ENCODE results near the gene ARL2BP.

Gene ARL2BP

DNA sequence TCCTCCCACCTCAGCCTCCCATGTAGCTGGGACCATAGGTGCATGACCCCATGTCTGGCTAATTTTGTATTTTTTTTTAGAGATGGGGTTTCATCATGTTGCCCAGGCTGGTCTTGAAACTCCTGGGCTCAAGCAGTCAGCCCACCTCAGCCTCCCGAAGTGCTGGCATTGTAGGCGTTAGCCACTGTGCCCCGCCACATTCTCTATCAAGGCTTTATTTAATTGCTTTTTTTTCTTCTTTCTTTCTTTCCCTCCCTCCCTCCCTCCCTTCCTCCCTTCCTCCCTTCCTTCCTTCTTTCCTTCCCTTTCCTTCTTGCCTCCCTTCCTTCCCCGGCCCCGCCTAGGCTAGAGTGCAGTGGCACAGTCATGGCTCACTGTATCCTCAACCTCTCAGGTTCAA is 35.3 kb upstream of the ARL2BP start:
- TF ChIP-seq, protein P1, sequence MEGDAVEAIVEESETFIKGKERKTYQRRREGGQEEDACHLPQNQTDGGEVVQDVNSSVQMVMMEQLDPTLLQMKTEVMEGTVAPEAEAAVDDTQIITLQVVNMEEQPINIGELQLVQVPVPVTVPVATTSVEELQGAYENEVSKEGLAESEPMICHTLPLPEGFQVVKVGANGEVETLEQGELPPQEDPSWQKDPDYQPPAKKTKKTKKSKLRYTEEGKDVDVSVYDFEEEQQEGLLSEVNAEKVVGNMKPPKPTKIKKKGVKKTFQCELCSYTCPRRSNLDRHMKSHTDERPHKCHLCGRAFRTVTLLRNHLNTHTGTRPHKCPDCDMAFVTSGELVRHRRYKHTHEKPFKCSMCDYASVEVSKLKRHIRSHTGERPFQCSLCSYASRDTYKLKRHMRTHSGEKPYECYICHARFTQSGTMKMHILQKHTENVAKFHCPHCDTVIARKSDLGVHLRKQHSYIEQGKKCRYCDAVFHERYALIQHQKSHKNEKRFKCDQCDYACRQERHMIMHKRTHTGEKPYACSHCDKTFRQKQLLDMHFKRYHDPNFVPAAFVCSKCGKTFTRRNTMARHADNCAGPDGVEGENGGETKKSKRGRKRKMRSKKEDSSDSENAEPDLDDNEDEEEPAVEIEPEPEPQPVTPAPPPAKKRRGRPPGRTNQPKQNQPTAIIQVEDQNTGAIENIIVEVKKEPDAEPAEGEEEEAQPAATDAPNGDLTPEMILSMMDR (IDR thresholded peaks at IDR 0.05): no peak

DNA sequence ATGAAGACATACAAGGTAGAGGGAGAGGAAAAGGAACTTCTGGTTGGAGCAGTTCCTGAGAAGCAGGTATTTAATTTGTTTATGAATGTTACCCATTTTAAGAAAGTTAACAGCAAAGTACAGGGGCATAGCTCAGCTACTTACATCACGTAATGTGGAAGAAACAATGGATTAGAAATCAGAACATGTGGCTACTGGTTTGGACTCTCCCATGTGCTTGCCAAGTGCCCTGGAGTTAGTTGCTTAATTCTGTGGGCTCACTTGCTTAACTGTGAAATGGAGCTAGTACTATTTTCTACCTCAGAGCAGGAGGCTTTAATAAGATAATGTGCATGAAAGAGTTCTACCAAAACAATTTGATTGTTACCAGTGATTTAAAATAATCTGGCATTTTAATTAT is 31.6 kb upstream of the ARL2BP start:
- TF ChIP-seq, protein P1 (IDR thresholded peaks at IDR 0.05): no peak

DNA sequence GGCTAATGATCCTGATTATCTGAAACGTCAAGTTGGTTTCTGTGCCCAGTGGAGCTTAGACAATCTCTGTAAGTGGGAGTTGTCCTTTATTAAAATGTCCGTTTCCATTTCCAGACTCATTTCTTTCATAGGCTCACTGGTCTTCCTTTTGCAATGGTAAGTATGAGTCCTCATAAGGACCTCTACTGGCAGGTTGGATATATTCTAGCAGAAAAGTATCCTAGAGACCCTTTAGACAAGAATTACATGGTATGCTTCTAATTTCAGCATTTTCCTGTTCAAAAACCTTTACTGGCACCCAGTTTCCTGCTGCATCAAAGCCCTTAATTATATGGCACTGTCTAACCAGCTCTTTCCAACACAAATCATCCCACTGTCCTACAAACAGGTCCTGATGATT is 28.1 kb upstream of the ARL2BP start:
- TF ChIP-seq, protein P1 (IDR thresholded peaks at IDR 0.05): no peak

DNA sequence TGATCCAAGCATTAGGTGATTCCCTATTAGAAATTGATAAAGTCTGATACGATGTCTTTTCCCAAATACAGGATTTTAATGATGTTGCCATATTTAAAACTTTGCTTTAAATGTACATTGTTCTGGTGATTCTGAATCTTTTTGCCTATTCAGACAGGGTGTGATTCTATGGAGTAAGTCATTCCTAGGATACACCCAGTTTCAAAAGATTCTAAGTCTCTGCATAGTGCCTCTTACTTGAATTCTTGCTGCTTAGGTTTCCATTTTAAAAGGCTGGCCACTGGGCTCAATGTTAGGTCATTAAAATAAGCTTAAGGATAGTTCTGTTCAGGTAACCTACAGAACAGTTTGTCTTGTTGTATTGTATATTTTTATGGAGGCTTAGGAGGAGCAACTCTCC is 22.0 kb upstream of the ARL2BP start:
- TF ChIP-seq, protein P1 (IDR thresholded peaks at IDR 0.05): no peak

DNA sequence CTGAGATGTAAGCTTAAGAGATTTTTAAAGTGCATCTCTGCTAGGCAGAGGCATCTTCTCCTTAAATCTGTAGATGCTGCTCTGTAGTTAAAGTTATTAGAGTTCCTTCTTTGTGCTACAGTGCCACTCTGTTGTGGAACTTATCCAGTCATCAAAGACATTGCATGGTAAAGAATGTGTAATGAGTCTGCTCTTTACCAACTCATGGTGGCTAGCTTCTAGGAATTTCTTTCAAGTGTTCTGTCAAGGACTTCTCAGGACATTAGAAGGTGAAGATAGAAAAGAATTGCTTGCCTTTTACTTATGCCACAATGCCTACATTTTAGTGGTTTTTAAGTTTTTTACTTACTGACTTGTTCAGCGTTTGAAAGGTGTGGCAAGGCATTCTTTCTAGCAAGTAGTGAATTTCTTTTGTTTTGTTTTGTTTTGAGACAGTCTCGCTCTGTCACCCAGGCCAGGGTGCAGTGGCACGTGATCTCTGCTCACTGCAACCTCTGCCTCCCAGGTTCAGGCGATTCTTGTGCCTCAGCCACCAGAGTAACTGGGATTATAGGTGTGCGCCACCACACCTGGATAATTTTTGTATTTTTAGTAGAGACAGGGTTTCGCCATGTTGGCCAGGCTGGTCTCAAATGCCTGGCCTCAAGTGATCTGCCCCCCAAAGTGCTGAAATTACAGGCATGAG is 20.3 kb upstream of the ARL2BP start:
- TF ChIP-seq, protein P1 (IDR thresholded peaks at IDR 0.05): no peak

DNA sequence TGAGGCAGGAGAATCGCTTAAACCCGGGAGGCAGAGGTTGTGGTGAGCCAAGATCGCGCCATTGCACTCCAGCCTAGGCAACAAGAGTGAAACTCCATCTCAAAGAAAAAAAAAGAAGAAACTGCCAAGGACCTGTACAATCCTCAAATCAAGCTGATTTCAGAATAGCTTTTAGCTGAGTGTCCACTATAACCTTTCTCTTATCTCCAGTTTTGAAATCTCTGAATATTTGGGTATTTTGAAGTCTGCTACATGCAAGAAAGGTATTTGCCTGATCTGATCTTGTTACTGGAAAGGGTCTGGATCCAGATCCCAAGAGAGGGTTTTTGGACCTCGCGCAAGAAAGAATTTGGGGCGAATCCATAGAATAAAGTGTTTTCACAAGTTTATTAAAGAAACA is 19.1 kb upstream of the ARL2BP start:
- TF ChIP-seq, protein P1 (IDR thresholded peaks at IDR 0.05): no peak

DNA sequence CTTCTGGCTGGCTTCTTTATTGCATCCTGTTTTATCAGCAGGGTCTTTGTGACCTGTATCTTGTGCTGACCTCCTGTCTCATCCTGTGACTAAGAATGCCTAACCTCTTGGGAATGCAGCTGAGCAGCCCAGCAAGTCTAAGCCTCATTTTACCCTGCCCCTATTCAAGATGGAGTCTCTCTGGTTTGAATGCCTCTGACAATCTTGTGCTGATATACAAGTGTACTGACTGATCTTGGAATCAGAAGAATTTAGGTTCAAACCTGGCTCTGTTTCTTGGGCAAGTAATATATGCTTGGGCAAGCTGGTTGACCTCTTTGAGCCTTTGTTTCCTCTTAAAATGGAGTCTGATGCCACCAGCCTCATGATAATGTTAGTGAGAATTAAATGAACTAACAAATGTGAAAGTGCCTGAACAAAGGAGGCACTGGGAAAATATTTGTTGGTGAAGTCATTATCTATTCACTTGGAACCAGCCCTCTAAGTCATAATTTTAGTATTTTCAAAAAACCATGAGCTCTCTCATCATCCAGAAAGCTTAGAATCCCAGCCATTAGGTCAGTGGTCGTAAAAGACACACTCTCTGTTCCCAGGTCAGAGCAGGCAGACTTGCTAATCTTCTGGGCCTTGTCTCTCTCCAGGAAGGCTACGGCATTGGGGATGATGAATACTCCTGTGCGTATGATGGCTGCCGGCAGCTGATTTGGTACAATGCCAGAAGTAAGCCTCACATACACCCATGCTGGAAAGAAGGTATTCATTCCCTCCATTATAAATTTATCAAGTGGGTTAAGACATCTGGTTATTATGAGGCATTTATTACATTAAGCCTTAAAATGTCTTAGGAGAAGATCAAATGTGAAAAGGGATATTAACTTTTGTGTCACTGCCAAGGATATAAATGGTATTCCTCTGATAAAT is 18.1 kb upstream of the ARL2BP start:
- TF ChIP-seq, protein P1 (IDR thresholded peaks at IDR 0.05): no peak
